ENCODE data around the gene AGTRAP.

AGTRAP gene

GRCh38 chr1:11735854-11736745 is at the start of gene AGTRAP:
AGTRAP (plus strand) TSS chr1:11736136; CDS start chr1:11736209, 73 bp downstream.
- H3K4me1 ChIP-seq (ENCODE audit: insufficient read depth, insufficient read length), result peaks cover 7% of the 10 kb centered on the region
- peak within 1 kb of the TSS; percentile 91 for H3K4me3 ChIP-seq (ENCODE audit: insufficient read length, low read depth)
- H3K36me3 ChIP-seq (ENCODE audit: insufficient read depth, insufficient read length, low read length), result peaks cover 4% of the 10 kb centered on the region

GRCh38 chr1:11688506-11688905 is 47.4 kb upstream of the AGTRAP start:
- TF ChIP-seq ZNF274 (IDR thresholded peaks at IDR 0.05; ENCODE audit: low read depth, low read length) (no peak), SUZ12 (IDR thresholded peaks at IDR 0.05; ENCODE audit: extremely low read depth, insufficient read depth, insufficient read length) (no peak), YY1 (IDR thresholded peaks at IDR 0.05; ENCODE audit: insufficient read depth, insufficient read length) (no peak)
- H3K4me1 ChIP-seq (ENCODE audit: insufficient read depth, insufficient read length), result peaks cover 5% of the 10 kb centered on the region

More at GRCh38 chr1:11735854-11736745, at the start of gene AGTRAP:
- DNase-seq (ENCODE audit: low read depth, low spot score), result peak; percentile 90
- Histone ChIP-seq H3K9me3 (ENCODE audit: insufficient read depth, low read length) (no peaks in the 10 kb centered on the region), H3K9ac (ENCODE audit: insufficient read length, low read depth) (peak within 1 kb of the TSS; percentile 95), H3K27me3 (ENCODE audit: insufficient read depth, insufficient read length) (no peaks in the 10 kb centered on the region)
- no peak for TF ChIP-seq SUZ12 (IDR thresholded peaks at IDR 0.05; ENCODE audit: extremely low read depth, insufficient read depth, insufficient read length)
- TF ChIP-seq ZNF274 (IDR thresholded peaks at IDR 0.05; ENCODE audit: low read depth, low read length), result no peak
- TF ChIP-seq YY1 (IDR thresholded peaks at IDR 0.05; ENCODE audit: insufficient read depth, insufficient read length), result no peak

GRCh38 chr1:11690397-11691301 is 45.3 kb upstream of the AGTRAP start:
- Histone ChIP-seq H3K9me3 (ENCODE audit: insufficient read depth, low read length) (no peaks in the 10 kb centered on the region), H3K36me3 (ENCODE audit: insufficient read depth, insufficient read length, low read length) (no peaks in the 10 kb centered on the region), H3K27me3 (ENCODE audit: insufficient read depth, insufficient read length) (no peaks in the 10 kb centered on the region), H3K4me3 (ENCODE audit: insufficient read length, low read depth) (peak overlapping the region; percentile 60), H3K4me1 (ENCODE audit: insufficient read depth, insufficient read length) (peaks cover 10% of the 10 kb centered on the region), H3K9ac (ENCODE audit: insufficient read length, low read depth) (peak overlapping the region; percentile 73)
- DNase-seq (ENCODE audit: low read depth, low spot score), result no peak
- TF ChIP-seq ZNF274 (IDR thresholded peaks at IDR 0.05; ENCODE audit: low read depth, low read length), result no peak
- no peak for TF ChIP-seq YY1 (IDR thresholded peaks at IDR 0.05; ENCODE audit: insufficient read depth, insufficient read length)

More at GRCh38 chr1:11688506-11688905, 47.4 kb upstream of the AGTRAP start:
- peak overlapping the region; percentile 21 for H3K9ac ChIP-seq (ENCODE audit: insufficient read length, low read depth)
- no peaks in the 10 kb centered on the region for H3K9me3 ChIP-seq (ENCODE audit: insufficient read depth, low read length)
- DNase-seq (ENCODE audit: low read depth, low spot score), result no peak
- H3K27me3 ChIP-seq (ENCODE audit: insufficient read depth, insufficient read length), result no peaks in the 10 kb centered on the region
- H3K4me3 ChIP-seq (ENCODE audit: insufficient read length, low read depth), result no peak overlapping the region
- H3K36me3 ChIP-seq (ENCODE audit: insufficient read depth, insufficient read length, low read length), result no peaks in the 10 kb centered on the region

GRCh38 chr1:11691302-11691914 is 44.5 kb upstream of the AGTRAP start, which contains the start of gene DRAXIN:
DRAXIN (plus strand) TSS chr1:11691710; CDS start chr1:11706259, 14,549 bp downstream.
- DNase-seq (ENCODE audit: low read depth, low spot score), result no peak
- H3K4me1 ChIP-seq (ENCODE audit: insufficient read depth, insufficient read length), result peaks cover 10% of the 10 kb centered on the region
- peak within 1 kb of the TSS; percentile 80 for H3K4me3 ChIP-seq (ENCODE audit: insufficient read length, low read depth)
- H3K27me3 ChIP-seq (ENCODE audit: insufficient read depth, insufficient read length), result no peaks in the 10 kb centered on the region
- no peaks in the 10 kb centered on the region for H3K36me3 ChIP-seq (ENCODE audit: insufficient read depth, insufficient read length, low read length)
- no peak for TF ChIP-seq YY1 (IDR thresholded peaks at IDR 0.05; ENCODE audit: insufficient read depth, insufficient read length)
- TF ChIP-seq ZNF274 (IDR thresholded peaks at IDR 0.05; ENCODE audit: low read depth, low read length), result no peak
- peak within 1 kb of the TSS; percentile 90 for H3K9ac ChIP-seq (ENCODE audit: insufficient read length, low read depth)
- H3K9me3 ChIP-seq (ENCODE audit: insufficient read depth, low read length), result no peaks in the 10 kb centered on the region

- no peaks in the 10 kb centered on the region for H3K27me3 ChIP-seq (ENCODE audit: insufficient read depth, insufficient read length)
- no peaks in the 10 kb centered on the region for H3K9me3 ChIP-seq (ENCODE audit: insufficient read depth, low read length)
- no peaks in the 10 kb centered on the region for H3K36me3 ChIP-seq (ENCODE audit: insufficient read depth, insufficient read length, low read length)
- no peak for DNase-seq (ENCODE audit: low read depth, low spot score)
- peak overlapping the region; percentile 80 for H3K4me3 ChIP-seq (ENCODE audit: insufficient read length, low read depth)
- TF ChIP-seq YY1 (IDR thresholded peaks at IDR 0.05; ENCODE audit: insufficient read depth, insufficient read length) (no peak), ZNF274 (IDR thresholded peaks at IDR 0.05; ENCODE audit: low read depth, low read length) (no peak), SUZ12 (IDR thresholded peaks at IDR 0.05; ENCODE audit: extremely low read depth, insufficient read depth, insufficient read length) (no peak)
- peaks cover 10% of the 10 kb centered on the region for H3K4me1 ChIP-seq (ENCODE audit: insufficient read depth, insufficient read length)
- H3K9ac ChIP-seq (ENCODE audit: insufficient read length, low read depth), result peak overlapping the region; percentile 90
Observed at GRCh38 chr1:11691928-11692711, 43.8 kb upstream of the AGTRAP start.

- no peak for TF ChIP-seq YY1 (IDR thresholded peaks at IDR 0.05; ENCODE audit: insufficient read depth, insufficient read length)
- no peak for TF ChIP-seq ZNF274 (IDR thresholded peaks at IDR 0.05; ENCODE audit: low read depth, low read length)
- no peak for DNase-seq (ENCODE audit: low read depth, low spot score)
- H3K9ac ChIP-seq (ENCODE audit: insufficient read length, low read depth), result peak overlapping the region; percentile 90
- H3K4me3 ChIP-seq (ENCODE audit: insufficient read length, low read depth), result peak overlapping the region; percentile 80
- no peaks in the 10 kb centered on the region for H3K27me3 ChIP-seq (ENCODE audit: insufficient read depth, insufficient read length)
- H3K9me3 ChIP-seq (ENCODE audit: insufficient read depth, low read length), result no peaks in the 10 kb centered on the region
- peaks cover 10% of the 10 kb centered on the region for H3K4me1 ChIP-seq (ENCODE audit: insufficient read depth, insufficient read length)
- no peaks in the 10 kb centered on the region for H3K36me3 ChIP-seq (ENCODE audit: insufficient read depth, insufficient read length, low read length)
Observed at GRCh38 chr1:11693024-11693590, 42.8 kb upstream of the AGTRAP start.
